Measurements from ENCODE around the gene CPA4.

Gene CPA4

GRCh38 chr7:130329681-130330080 is 36.7 kb downstream of the CPA4 start:
- DNase-seq (ENCODE audit: low read depth), result no peak
- H3K4me3 ChIP-seq (ENCODE audit: low read depth, low read length), result no peak overlapping the region
- TF ChIP-seq MYC (IDR thresholded peaks at IDR 0.05; ENCODE audit: low read depth, low read length), result no peak
- no peak for TF ChIP-seq POLR2A (IDR thresholded peaks at IDR 0.05; ENCODE audit: extremely low read depth, insufficient read length)
- no peak for TF ChIP-seq CTCF (IDR thresholded peaks at IDR 0.05; ENCODE audit: low read depth, low read length)
- no peak for TF ChIP-seq MAX (IDR thresholded peaks at IDR 0.05; ENCODE audit: low read depth, low read length)

GRCh38 chr7:130332259-130333053 is 39.5 kb downstream of the CPA4 start:
- TF ChIP-seq CTCF (IDR thresholded peaks at IDR 0.05; ENCODE audit: low read depth, low read length) (no peak), MYC (IDR thresholded peaks at IDR 0.05; ENCODE audit: low read depth, low read length) (no peak), POLR2A (IDR thresholded peaks at IDR 0.05; ENCODE audit: extremely low read depth, insufficient read length) (no peak), MAX (IDR thresholded peaks at IDR 0.05; ENCODE audit: low read depth, low read length) (no peak)
- DNase-seq (ENCODE audit: low read depth), result no peak

GRCh38 chr7:130333832-130334231 is 40.9 kb downstream of the CPA4 start:
- TF ChIP-seq CTCF (IDR thresholded peaks at IDR 0.05; ENCODE audit: low read depth, low read length) (no peak), POLR2A (IDR thresholded peaks at IDR 0.05; ENCODE audit: extremely low read depth, insufficient read length) (no peak), MYC (IDR thresholded peaks at IDR 0.05; ENCODE audit: low read depth, low read length) (no peak), MAX (IDR thresholded peaks at IDR 0.05; ENCODE audit: low read depth, low read length) (no peak)
- DNase-seq (ENCODE audit: low read depth), result no peak
- no peak overlapping the region for H3K4me3 ChIP-seq (ENCODE audit: low read depth, low read length)

More at GRCh38 chr7:130332259-130333053, 39.5 kb downstream of the CPA4 start:
- no peak overlapping the region for H3K4me3 ChIP-seq (ENCODE audit: low read depth, low read length)

- TF ChIP-seq POLR2A (IDR thresholded peaks at IDR 0.05; ENCODE audit: extremely low read depth, insufficient read length) (no peak), MYC (IDR thresholded peaks at IDR 0.05; ENCODE audit: low read depth, low read length) (no peak), MAX (IDR thresholded peaks at IDR 0.05; ENCODE audit: low read depth, low read length) (no peak), CTCF (IDR thresholded peaks at IDR 0.05; ENCODE audit: low read depth, low read length) (no peak)
- DNase-seq (ENCODE audit: low read depth), result no peak
- H3K4me3 ChIP-seq (ENCODE audit: low read depth, low read length), result no peak overlapping the region
These were observed 41.3 kb downstream of the CPA4 start for GRCh38 chr7:130334274-130334673.

GRCh38 chr7:130337410-130337971 is 44.5 kb downstream of the CPA4 start:
- H3K4me3 ChIP-seq (ENCODE audit: low read depth, low read length), result no peak overlapping the region
- TF ChIP-seq MAX (IDR thresholded peaks at IDR 0.05; ENCODE audit: low read depth, low read length), result no peak
- TF ChIP-seq POLR2A (IDR thresholded peaks at IDR 0.05; ENCODE audit: extremely low read depth, insufficient read length), result no peak
- no peak for TF ChIP-seq MYC (IDR thresholded peaks at IDR 0.05; ENCODE audit: low read depth, low read length)
- TF ChIP-seq CTCF (IDR thresholded peaks at IDR 0.05; ENCODE audit: low read depth, low read length), result no peak
- no peak for DNase-seq (ENCODE audit: low read depth)
